WTC11 (cell line): Measurements from ENCODE around the gene ETV2. TPM values are rescaled to one million over a fixed set of nuclear protein-coding genes. Genes with fewer than 3 reads are reported as not detected.

ENCODE experiments used
- ATAC-seq: fragments of 200-7000 bp; cut with Tn5 transposase; 2 replicates; pipeline ENCODE4 v1.10.0; 2021; ENCODE audit warnings: mild to moderate bottlenecking, moderate library complexity
- CTCF ChIA-PET: fragments of 300-600 bp; sonication (Branson Sonifier 250); formaldehyde crosslinking; loops from one replicate; lab custom pipeline; 2021; ENCODE audit warnings: antibody characterized with exemption; lab: Charles Lee
- POLR2A ChIA-PET: fragments of 350-600 bp; sonication (Branson Sonifier 250); formaldehyde crosslinking; loops from one replicate; lab custom pipeline; 2021; ENCODE audit warnings: antibody characterized with exemption; lab: Charles Lee
- DNase-seq: peaks from one replicate; pipeline ENCODE4 v3.0.0; 2021; ENCODE audit warnings: low spot score
- H3K27ac Mint-ChIP-seq: 2 replicates; pipeline ENCODE4 v1.8.0; 2021; ENCODE audit warnings: mixed read lengths
- H3K27me3 Mint-ChIP-seq: 2 replicates; pipeline ENCODE4 v1.8.0; 2021; ENCODE audit warnings: low read depth, mild to moderate bottlenecking, moderate library complexity, mixed read lengths
- H3K36me3 Mint-ChIP-seq: 2 replicates; pipeline ENCODE4 v1.8.0; 2021; ENCODE audit warnings: mixed read lengths
- H3K4me1 Mint-ChIP-seq: 2 replicates; pipeline ENCODE4 v1.8.0; 2022; ENCODE audit warnings: mixed read lengths
- H3K4me3 Mint-ChIP-seq: 2 replicates; pipeline ENCODE4 v1.8.0; 2021; ENCODE audit warnings: mild to moderate bottlenecking, moderate library complexity, mixed read lengths
- H3K9me3 Mint-ChIP-seq: 2 replicates; pipeline ENCODE4 v1.8.0; 2021; ENCODE audit warnings: mixed read lengths
- AR ChIP-seq: fragments of 250-450 bp; sonication (Bioruptor Pico); IDR thresholded peaks from 2 replicates; pipeline ENCODE4 v1.9.0; 2021; ENCODE audit warnings: mild to moderate bottlenecking
- ARID4B ChIP-seq: sonication (generic); formaldehyde crosslinking; IDR thresholded peaks from 2 replicates; pipeline ENCODE4 v1.8.0; 2023; ENCODE audit warnings: missing genetic modification reagents, mild to moderate bottlenecking, borderline replicate concordance
- ATF1 ChIP-seq: sonication (generic); formaldehyde crosslinking; IDR thresholded peaks from 2 replicates; pipeline ENCODE4 v1.8.1; 2023; ENCODE audit warnings: mild to moderate bottlenecking, moderate library complexity, missing genetic modification reagents
- ESRRA ChIP-seq: sonication (generic); formaldehyde crosslinking; IDR thresholded peaks from 2 replicates; pipeline ENCODE4 v1.8.1; 2022; ENCODE audit warnings: mild to moderate bottlenecking, missing genetic modification reagents, borderline replicate concordance
- IRF2 ChIP-seq: sonication (generic); formaldehyde crosslinking; IDR thresholded peaks from 2 replicates; pipeline ENCODE4 v1.8.0; 2022; ENCODE audit warnings: low read depth, missing genetic modification reagents, borderline replicate concordance
- MAX ChIP-seq: sonication (generic); formaldehyde crosslinking; IDR thresholded peaks from 2 replicates; pipeline ENCODE4 v1.8.0; 2022; ENCODE audit warnings: mild to moderate bottlenecking, missing genetic modification reagents
- MYBL2 ChIP-seq: sonication (generic); formaldehyde crosslinking; IDR thresholded peaks from 2 replicates; pipeline ENCODE4 v1.8.1; 2023; ENCODE audit warnings: mild to moderate bottlenecking, moderate library complexity, missing genetic modification reagents
- NFE2L1 ChIP-seq: sonication (generic); formaldehyde crosslinking; IDR thresholded peaks from 2 replicates; pipeline ENCODE4 v1.8.1; 2023; ENCODE audit warnings: missing genetic modification reagents
- SOX15 ChIP-seq: fragments of 250-450 bp; sonication (Bioruptor Pico); IDR thresholded peaks from 2 replicates; pipeline ENCODE4 v1.9.0; 2021; ENCODE audit warnings: mild to moderate bottlenecking
- SP1 ChIP-seq: sonication (generic); formaldehyde crosslinking; conservative IDR thresholded peaks from 2 replicates; pipeline ENCODE4 v1.8.1; 2022; ENCODE audit warnings: missing genetic modification reagents
- STAT6 ChIP-seq: sonication (generic); formaldehyde crosslinking; conservative IDR thresholded peaks from 2 replicates; pipeline ENCODE4 v1.8.1; 2023; ENCODE audit warnings: mild to moderate bottlenecking, low read depth, missing genetic modification reagents, moderate library complexity
- ZNF232 ChIP-seq: sonication (generic); formaldehyde crosslinking; IDR thresholded peaks from 2 replicates; pipeline ENCODE4 v1.8.0; 2022; ENCODE audit warnings: mild to moderate bottlenecking, missing genetic modification reagents
- ZNF425 ChIP-seq: fragments of 250-450 bp; sonication (Bioruptor Pico); conservative IDR thresholded peaks from 2 replicates; pipeline ENCODE4 v1.9.0; 2021; ENCODE audit warnings: mild to moderate bottlenecking
- total RNA-seq: library from RNA; stranded (reverse); gene quantifications from 3 replicates; pipeline ENCODE4 v1.2.3, GENCODE V29; 2021

ETV2 gene
- total RNA-seq, 1 experiment from 2014 or later = 1.7 TPM

- TF ChIP-seq ZNF425 (CRISPR knock-in tag) = no peak
- TF ChIP-seq SOX15 (CRISPR knock-in tag) = no peak
- TF ChIP-seq STAT6 = no peak
- TF ChIP-seq NFE2L1 (CRISPR knock-in tag) = 0 out of 2 replicates have a peak, but pooled peaks have one; percentile 51
- TF ChIP-seq ATF1 = no peak
- TF ChIP-seq IRF2 (CRISPR knock-in tag) = no peak
- peak; percentile 28; the same call in 1 of the 2 replicates for TF ChIP-seq MYBL2 (CRISPR knock-in tag)
- peak; percentile 61; the same call in 1 of the 2 replicates for TF ChIP-seq ESRRA
Measured at GRCh38 chr19:35643255-35644205, 2.0 kb downstream of the ETV2 start (continued).

- peak overlapping the region; percentile 93 for H3K27ac Mint-ChIP-seq
- H3K9me3 Mint-ChIP-seq = no peaks in the 10 kb centered on the region
- H3K4me3 Mint-ChIP-seq = peak overlapping the region; percentile 84
- DNase-seq (peak; percentile 98), ATAC-seq (peak; percentile 83)
- H3K36me3 Mint-ChIP-seq = no peaks in the 10 kb centered on the region
- peak; percentile 37; the same call in 1 of the 2 replicates for TF ChIP-seq MAX (CRISPR knock-in tag)
- peak; percentile 84 for TF ChIP-seq SP1 (CRISPR knock-in tag)
- TF ChIP-seq ZNF232 (CRISPR knock-in tag) = 0 out of 2 replicates have a peak, but pooled peaks have one; percentile 57
- no peak for TF ChIP-seq AR
- TF ChIP-seq ARID4B (CRISPR knock-in tag) = peak; percentile 40; the same call in 1 of the 2 replicates
- ChIA-PET POLR2A (interaction anchor here (0.6 to 3.3 kb wide), 6 partner anchors 29 to 135 kb away, joined by 3 to 14 read pairs (median 4); partner anchors contain the start of genes PSENEN and U2AF1L4), CTCF (interaction anchor here (0.6 to 3.1 kb wide), 16 partner anchors 14 to 1217 kb away, joined by 3 to 19 read pairs (median 4); partner anchors contain the start of gene ATP4A)
- peaks cover 17% of the 10 kb centered on the region for H3K27me3 Mint-ChIP-seq
- H3K4me1 Mint-ChIP-seq = peaks cover 29% of the 10 kb centered on the region
Measured at GRCh38 chr19:35644206-35644986, 2.9 kb downstream of the ETV2 start.
